GM18868 (cell line): ENCODE data around the gene TMC7.

Experiments
- ATAC-seq: cut with Tn5 transposase; IDR thresholded peaks from one replicate; pipeline ENCODE4 v1.9.1; 2021; ENCODE audit warnings: mild to moderate bottlenecking, moderate library complexity; ENCODE audit not compliant: unreplicated experiment

Gene TMC7

DNA sequence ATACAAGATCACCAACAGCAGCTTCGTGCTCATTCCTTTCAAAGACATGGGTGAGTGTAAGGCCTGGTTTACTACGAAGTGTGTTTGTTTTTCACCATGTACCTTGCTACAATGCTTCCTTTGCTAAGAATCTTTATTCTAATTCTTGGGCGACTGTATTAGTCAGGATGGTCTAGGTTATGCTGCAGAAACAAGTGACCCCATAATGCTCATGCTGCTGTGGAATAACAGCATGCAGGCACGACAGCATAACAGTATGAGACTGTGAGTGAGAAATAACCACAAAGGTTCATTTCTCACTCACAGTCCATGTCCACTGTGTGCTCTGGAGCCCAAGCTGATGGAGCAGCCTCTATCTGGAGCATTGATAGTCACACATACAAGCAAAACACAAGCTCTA, 38.0 kb downstream of the TMC7 start:
- no peak for ATAC-seq

DNA sequence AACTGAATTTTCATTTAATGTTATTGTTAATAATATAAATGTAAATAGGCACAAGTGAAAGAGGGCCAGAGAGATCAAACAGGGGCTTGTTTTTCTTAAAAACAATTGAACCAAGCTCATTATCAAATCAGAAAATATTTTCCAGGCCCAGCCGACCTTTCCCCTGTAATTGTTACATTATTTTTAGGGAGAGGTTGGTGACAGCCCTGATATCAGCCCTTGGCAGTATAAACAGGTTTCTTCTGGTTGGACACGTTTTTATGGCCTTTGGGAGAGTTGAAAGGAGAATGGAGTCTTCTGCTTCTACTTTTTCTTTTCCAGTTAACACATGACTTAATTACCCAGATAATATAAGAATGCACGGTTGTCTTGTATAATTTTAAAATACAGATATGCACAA, 43.7 kb downstream of the TMC7 start:
- no peak for ATAC-seq

DNA sequence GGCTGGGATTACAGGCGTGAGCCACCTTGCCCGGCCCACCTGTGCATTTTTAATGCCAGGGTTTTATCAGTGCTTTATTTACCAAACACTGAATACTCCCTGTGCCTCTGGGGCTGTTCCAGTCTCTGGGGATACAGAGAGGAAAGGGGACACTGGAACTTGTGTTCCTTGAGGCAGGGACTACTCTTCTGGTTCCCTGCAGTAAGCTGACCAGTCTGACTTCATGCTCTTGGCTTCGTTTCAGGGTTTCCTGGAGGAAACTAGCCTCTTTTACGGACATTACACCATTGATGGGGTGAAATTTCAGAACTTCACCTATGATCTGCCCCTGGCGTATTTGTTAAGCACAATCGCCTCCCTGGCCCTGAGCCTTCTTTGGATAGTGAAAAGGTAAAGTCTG, 46.2 kb downstream of the TMC7 start:
- ATAC-seq: no peak

DNA sequence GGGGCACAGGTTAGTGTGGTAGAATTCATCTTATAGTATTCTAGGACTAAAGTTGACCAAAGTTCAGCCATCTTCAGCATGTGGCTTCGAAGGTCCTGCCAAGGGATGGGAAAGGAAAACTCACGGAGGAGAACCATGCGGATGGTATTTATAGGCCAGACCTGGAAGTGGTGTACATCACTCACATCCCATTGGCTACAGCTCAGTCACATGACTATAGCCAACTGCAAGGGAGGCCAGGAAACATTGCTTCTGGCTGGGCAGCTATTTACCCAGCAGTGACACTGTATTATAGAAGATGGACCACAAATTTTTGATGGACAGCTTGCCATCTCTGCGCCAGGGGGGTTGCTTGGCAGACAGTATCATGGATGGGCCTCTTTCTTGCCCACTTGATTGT, 48.0 kb downstream of the TMC7 start:
- ATAC-seq: no peak

DNA sequence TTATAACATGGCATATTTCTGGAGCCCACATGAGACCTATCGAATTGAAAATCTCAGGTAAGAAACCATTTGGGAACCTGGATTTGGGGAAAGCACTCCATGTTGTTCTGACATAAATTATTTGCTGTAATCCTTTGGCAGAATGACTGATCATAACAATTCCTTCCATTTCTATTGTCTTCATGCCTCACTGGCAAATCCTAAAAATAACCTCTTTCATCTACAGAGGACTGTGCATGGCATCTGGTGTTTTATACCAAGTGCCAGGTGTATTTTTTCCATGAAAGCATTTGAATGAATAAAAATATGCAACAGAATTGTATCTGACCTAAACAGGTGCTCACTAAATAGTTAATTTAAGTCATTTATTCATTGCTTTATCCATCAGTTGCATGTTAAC, 50.0 kb downstream of the TMC7 start:
- ATAC-seq: no peak

DNA sequence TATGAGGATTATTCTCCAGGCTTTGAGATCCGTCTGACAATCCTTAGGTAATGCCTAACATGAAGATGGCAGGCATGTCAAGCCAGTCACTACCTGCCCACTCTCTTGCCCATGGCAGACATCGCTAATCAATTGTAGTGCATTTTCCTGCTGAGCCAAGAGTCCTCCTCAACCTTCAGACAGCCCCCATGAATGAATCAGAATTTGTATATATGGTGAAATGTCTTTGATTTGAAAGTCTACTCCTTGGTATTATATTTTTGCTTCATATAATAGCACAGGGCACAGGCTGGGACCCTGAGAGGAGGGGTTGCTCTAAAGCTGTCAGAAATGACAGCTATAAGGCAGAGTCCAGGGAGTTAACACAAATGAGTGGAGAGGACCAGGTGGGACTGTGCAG, 56.7 kb downstream of the TMC7 start:
- no peak for ATAC-seq

DNA sequence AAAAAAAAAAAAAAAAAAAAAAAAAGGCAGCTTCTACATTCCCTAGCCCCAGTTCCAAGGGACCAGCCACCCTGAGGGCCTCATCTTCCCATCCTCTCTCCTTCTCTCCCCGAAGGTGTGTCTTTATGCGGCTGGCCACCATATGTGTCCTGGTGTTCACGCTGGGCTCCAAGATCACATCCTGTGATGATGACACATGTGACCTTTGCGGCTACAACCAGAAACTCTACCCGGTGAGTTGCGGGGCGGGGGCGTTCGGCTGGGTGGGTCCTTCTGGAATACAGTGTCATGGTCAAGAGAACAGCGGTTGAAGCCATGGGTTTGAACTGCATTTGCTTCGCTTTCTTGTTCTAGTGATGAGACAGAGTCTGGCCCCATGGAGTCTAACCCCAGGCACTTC, 61.0 kb downstream of the TMC7 start:
- ATAC-seq: no peak

DNA sequence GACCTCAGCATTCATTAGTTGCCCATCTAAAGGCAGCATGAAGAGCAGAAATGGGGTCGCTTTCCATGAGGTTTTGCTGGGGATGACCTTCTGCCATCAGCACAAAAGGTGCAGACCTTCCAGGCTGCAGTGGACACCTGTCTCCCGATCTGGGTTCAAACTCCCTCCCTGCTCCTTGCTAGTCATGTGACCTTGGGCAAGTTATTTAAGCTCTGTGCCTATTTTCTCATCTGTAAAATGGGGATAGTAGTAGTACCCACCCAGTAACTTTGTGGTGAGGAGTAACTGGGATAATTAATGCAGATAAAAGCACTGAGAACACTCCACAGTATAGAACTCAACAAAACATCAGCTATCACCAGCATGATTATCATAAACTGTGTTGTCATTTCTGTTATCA, 62.3 kb downstream of the TMC7 start:
- no peak for ATAC-seq

DNA sequence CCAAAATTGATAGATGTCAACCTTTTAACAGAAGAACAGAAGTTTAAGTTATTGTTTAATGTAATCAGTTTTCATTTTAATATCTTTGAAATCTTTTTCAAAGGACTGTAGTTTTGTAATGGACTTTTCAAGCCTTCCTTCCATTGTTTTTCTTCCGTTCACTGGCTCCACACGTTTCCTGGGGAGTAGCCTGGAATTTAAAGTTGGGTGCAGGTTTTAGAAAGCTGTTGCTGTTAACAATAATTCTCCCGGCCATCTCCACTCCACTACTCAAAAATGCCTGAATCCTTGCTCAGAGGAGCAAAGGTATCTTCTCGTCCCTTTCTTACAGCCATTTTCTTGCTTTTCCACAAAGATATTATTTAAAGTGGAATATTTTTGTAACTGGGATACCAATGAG, 79.0 kb downstream of the TMC7 start:
- ATAC-seq: no peak

DNA sequence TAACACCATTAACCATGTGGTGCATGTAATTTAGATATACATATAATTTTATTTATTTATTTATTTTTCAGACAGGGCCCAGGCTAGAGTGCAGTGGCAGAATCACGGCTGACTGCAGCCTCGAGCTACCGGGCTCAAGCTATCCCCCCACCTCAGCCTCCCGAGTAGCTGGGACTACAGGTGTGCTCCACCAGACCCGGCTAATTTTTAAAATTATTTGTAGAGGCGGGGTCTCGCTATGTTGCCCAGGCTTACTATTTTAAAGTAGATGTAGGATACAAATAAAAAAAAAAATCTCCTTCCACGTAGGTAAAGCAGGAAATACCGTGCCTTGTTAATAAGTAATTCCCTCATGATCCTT, 83.2 kb downstream of the TMC7 start:
- no peak for ATAC-seq

DNA sequence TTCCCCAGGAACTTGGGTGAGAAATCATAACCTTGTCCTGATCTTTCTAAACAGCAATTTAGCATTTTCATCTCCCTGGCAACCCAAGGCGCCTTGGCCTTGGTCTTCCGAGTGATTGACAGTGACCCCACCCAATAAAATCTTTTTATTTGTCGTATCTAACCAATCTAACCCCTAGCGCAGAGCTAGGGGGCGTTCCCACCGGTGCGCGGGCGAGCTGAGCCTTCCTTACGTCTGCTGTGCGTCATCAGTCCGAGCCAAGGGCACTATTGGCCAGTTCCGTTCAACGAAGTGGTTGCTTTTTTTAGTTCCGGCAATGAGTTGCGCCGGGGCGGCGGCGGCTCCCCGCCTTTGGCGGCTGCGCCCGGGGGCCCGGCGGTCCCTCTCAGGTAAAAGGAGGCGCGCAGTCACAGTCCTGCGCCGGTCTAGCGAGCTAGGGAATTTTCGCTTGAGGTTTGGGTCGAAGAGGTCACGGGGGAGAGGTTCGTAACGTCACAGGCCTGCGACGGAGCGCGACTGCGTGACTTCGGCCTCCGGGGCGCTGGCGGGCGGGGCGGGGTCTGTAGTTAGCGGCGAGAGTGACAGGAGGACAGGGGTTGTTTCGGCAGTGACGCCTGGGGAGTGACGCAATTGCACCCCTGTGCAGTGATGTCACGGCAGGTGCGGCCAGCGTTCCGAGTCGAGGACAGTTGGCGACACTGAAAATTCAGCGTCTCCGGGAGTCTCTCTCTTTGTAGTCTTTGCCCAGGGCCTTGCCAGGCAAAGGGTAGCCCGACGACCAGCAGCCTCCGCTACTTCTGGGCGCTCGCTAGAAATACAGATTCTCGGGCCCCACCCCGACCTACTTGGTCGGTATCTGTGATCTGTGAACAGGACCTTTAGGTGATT, 83.9 kb downstream of the TMC7 start, which contains the start of gene COQ7:
COQ7 (plus strand) TSS at position 266 of the 888 bp plus-strand sequence; CDS start at position 317, 51 bp downstream.
- peak; percentile 87 for ATAC-seq

DNA sequence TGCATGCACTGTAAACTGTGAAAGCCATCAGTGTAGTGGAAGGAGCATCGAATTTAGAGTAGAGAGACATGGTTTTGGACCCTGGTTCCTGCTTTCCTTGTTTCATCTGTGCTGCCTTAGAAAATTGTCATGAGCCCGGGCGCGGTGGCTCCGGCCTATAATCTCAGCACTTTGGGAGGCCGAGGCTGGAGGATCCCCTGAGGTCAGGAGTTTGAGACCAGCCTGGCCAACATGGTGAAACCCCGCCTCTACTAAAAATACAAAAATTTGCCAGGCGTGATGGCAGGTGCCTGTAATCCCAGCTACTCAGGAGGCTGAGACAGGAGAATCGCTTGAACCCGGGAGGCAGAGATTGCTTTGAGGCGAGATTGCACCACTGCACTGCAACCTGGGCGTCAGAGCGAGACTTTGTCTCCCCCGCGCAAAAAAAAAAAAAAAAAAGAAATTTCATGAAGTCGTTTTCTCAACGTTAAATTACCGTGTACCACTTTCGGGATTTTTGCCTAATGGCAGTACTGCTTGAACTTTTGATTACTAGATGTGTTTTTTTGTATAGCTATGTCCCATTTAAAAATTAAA, 84.6 kb downstream of the TMC7 start:
- no peak for ATAC-seq

DNA sequence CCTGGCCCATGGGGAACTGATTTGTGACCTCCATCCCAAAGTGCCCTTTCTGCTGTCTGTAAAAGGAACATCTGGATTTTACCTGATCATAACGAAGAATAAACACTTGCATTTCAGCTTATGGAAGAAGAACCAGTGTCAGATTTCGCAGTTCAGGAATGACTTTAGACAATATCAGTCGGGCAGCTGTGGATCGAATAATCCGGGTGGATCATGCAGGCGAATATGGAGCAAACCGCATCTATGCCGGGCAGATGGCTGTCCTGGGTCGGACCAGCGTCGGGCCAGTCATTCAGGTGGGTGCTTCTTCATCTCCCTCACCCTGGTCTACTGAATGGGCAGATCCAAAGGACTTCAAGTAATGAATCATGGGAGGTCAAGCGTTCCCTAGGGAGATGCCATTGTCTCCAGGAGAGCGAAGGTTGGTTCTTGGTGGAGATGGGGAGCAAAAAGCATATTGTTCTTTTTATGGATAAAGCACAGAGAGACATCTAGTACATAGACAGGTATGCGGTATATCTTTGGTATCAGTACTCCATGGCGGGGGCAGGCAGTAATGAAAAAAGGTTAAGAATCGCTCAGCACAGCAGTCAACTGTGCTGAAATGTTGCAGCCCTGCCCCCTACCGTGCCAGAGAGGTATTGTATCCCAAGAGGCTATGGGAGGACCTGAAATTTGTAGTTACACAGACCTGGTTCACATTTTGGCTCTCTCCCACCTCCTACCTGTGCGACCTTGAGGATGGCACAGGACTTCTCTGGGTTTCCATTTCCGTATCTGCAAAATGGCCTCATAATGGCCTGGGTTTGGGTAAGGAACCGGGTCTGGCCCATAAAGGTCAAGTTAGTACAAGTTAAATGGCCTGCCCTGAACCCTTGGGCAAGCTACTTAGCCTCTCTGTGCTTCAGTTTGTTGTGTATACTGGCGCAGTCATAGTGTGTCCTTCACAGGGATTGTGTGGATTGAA, 88.4 kb downstream of the TMC7 start:
- no peak for ATAC-seq

DNA sequence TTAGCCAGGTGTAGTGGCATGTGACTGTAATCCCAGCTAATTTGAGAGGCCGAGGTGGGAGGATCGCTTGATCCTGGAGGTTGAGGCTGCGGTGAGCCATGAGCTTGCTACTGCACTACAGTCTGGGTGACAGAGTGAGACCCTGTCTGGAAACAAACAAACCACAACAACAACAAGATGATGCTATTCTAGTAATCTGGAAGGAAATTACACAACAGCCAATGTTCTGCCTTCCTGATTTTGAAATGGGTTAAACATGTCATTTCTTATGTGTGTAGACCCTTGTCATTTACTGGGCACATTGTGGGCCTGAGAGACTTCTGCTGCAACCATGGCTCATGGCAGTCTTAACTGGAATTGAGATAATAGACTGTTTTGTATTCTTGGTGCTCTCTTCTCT, 89.6 kb downstream of the TMC7 start:
- ATAC-seq: no peak

DNA sequence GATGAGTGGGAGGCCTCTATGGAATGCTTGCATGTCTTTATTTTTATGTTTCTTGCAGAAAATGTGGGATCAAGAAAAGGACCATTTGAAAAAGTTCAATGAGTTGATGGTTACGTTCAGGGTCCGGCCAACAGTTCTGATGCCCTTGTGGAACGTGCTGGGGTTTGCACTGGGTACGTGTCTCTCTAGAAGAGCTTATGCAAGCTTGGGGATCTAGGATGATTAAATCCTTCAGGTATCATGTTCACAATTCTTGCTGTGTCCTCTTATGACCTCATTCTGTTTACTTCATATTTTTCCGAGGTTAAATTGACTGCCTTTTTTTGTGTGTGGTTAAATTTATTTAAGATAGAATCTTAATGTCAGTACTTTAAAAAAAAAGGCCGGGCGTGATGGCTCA, 90.1 kb downstream of the TMC7 start:
- ATAC-seq: no peak

DNA sequence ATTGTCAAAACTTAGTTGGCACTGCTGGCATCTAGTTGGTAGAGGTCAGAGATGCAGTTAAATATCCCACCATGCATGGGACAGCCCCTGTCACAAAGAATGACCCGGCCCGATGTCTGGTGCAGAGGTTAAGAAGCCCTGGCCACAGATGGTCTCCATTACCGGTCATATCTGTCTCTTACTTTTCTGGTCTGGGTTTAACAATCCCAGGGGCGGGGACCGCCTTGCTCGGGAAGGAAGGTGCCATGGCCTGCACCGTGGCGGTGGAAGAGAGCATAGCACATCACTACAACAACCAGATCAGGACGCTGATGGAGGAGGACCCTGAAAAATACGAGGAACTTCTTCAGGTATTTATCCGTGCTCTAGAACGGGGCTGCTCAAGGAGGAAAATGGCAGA, 91.8 kb downstream of the TMC7 start:
- ATAC-seq: no peak

DNA sequence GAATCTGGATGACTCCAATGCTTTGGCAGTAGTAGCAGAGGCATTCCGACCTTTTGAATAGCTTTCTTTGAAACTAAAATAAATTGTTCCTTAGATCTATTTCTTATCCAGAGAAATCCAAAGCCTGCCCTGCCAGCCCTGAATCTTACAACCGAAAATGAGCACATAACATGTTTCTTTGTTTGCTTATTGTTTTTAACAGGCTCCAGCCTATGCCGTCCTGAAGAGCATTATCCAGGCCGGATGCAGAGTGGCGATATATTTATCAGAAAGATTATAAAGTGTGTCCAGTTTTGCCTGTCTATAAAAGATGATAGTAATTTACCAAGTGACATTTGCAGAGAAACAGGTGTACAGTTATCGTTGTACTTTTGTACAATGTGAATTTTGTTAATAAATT, 94.1 kb downstream of the TMC7 start:
- no peak for ATAC-seq

DNA sequence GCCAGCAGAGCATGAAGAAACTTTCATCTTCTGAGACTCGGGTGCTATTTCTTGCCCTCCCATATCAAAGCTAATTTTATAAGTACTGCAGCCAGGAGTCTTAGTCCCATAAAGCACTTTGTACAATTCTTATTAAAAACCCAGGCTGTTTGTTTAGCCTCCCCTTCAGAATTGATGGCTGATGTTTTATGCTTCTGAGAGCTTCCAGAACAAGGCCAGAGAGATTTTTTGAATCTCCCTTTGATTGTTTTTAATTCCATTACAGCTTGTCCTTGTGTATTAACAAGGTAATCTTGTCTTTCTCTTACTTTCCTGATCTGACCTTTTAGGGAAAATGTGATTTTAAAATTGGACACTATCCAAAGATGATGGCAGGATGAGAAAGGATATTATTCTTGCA, 99.9 kb downstream of the TMC7 start:
- ATAC-seq: no peak

DNA sequence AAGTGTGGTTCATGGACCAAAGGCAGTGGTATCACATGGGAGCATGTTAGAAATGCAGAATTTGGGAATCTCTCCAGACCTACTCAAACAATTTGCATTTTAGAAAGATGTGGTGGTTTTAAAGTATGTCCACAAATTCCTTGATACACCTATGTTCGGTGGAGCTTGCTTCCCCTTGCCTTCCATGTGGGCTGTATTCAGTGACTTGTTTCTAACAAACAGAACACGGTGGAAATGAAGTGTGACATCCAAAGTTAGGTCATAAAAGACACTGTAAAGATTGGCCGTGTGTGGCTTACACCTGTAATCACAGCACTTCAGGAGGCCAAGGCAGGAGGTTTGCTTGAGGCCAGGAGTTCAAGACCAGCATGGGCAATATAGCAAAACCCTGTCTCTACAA, 100.4 kb downstream of the TMC7 start:
- ATAC-seq: no peak

DNA sequence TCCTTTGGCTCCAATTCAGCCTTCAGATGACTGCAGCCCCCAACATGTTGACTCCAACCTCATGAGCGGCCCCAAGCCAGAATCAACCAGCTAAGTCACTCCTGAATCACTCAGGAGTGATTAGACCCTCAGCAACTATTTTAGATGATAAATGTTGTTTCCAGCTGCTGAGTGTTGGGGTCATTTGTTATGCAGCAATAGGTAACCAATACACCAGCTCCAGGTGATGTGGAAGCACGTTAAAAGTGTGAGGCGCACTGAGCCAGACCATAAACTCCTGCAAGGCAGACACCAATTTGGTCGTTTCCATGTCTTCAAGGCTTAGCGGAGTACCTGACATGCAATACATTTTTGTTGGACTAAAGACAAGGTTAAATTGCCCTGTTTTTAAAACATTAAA, 101.1 kb downstream of the TMC7 start:
- no peak for ATAC-seq

DNA sequence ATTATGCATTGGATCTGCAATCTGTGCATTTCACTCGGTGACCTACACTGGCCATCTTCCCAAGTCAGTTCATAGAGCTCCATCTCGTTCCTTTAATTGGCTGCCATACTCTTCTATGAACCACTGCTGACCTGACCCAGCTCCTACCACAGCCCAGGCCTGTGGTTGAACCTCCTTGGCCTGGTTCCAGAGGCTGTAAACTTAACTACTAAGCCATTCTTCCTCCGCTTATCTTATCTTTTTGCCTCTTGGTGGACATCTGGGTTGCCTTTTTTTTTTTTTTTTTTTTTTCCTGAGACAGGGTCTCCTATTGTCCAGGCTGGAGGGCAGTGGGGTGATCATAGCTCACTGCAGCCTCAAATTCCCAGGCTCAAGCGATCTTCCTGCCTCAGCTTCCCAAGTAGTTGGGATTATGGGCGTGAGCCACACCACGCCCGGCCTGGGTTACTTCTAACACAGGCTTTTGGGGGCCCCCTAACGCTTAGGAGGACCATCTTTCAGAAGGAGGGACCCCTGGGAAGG, 102.0 kb downstream of the TMC7 start:
- no peak for ATAC-seq
